Coronary artery (tissue), 2 donors: ENCODE measurements around the gene GPT2.

Experiments
- DNase-seq: peaks from one replicate; pipeline ENCODE4 v3.0.0-alpha.2; 2017; ENCODE audit warnings: low spot score
- H3K27ac ChIP-seq, 2 donors: fragments of 200-600 bp; sonication (generic); one replicate each; pipeline ENCODE4 v1.5.1; 2016 to 2019
- H3K4me3 ChIP-seq: fragments of 200-600 bp; sonication (generic); 2 replicates; pipeline ENCODE4 v1.5.1; 2016; ENCODE audit warnings: mild to moderate bottlenecking, moderate library complexity
- TF ChIP-seq, protein P1 (sequence below): fragments of 200-600 bp; sonication (generic); IDR thresholded peaks from one replicate; pipeline ENCODE4 v1.5.1; 2019; ENCODE audit warnings: antibody characterized with exemption

Gene GPT2

DNA sequence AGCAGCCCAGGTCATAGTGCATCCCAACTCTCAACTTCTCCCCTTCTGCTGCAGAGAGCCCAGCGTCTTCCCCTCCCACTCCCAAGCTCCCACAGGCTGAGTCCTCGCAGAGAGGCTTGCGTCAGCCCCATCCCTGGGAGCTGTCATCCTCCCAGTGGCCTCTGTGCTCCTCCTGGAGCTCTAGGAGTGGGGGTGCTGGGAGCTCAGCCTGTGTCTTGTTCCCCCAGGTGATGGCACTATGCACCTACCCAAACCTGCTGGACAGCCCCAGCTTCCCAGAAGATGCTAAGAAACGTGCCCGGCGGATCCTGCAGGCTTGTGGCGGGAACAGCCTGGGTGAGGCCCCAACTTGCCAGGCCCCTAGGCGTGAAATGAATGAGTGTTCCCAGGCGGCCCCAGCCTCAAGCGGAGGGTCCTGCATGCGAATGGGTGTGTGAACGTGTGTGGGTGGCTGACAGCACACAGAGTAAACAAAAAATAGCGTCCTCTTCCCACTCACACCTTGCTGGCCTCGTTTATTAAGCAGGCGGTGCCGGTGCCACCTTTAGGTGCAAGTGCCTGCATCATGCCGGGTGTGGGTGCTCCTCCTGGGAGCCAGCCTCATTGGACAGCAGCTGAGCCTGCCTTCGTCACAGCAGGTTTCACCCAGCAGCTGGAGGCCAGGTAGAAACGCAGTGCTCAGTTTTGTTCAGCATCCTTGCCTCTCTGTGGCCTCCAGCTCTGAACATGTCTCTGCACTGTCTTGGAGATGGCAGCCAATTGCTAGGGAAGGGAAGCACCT lies 16.5 kb downstream of the GPT2 start:
- Histone ChIP-seq H3K4me3 (no peak overlapping the region), H3K27ac (no peak overlapping the region)
- TF ChIP-seq, protein P1, sequence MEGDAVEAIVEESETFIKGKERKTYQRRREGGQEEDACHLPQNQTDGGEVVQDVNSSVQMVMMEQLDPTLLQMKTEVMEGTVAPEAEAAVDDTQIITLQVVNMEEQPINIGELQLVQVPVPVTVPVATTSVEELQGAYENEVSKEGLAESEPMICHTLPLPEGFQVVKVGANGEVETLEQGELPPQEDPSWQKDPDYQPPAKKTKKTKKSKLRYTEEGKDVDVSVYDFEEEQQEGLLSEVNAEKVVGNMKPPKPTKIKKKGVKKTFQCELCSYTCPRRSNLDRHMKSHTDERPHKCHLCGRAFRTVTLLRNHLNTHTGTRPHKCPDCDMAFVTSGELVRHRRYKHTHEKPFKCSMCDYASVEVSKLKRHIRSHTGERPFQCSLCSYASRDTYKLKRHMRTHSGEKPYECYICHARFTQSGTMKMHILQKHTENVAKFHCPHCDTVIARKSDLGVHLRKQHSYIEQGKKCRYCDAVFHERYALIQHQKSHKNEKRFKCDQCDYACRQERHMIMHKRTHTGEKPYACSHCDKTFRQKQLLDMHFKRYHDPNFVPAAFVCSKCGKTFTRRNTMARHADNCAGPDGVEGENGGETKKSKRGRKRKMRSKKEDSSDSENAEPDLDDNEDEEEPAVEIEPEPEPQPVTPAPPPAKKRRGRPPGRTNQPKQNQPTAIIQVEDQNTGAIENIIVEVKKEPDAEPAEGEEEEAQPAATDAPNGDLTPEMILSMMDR: no peak
- DNase-seq: no peak

DNA sequence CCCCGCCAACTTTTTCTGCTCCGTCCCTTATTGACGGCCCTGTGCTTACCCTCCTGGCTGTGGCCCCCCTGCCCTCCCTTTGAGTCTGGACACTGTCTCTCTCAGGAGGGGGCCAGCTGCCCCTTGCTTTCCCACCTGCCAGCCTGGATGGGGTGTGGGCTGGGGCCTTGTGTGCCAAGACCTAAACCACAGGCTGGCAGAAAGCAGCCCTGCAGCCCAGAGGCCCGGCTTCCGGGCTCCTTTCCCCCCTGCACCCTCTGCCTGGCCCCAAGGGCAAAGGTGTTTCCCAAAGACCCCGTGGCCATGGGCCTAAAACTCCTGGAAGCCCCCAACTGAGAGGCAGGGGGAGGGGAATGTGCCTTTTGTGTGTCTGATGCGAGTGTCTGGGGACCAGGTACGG lies 17.5 kb downstream of the GPT2 start:
- H3K4me3 ChIP-seq: no peak overlapping the region
- H3K27ac ChIP-seq: no peak overlapping the region
- TF ChIP-seq, protein P1: no peak
- no peak for DNase-seq

DNA sequence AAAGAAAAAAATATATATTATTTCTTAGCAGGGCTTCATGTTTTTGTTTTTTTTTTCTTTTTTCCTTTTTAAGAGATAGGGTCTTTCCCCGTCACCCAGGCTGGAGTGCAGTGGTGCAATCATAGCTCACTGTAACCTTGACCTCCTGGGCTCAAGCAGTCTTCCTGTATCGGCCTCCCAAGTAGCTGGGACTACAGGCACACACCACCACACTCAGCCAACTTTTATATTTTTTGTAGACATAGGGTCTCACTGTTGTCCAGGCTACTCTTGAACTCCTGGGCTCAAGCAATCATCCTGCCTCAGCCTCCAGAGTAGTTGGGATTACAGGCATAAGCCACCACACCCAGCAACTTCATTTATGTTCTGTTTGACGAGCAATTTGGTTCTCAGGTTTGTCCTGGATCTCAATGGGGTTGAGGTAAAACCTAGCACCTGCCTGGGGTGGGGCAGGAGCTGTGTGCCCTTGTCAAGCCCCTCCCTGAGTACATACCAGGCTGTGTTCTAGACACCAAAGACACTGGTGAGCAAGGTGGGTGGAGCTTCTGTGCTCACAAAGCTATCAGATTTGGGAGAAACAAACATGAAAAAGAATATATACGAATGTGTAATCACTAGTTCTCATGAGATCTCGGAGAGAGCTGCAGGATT lies 19.2 kb downstream of the GPT2 start:
- DNase-seq: no peak
- TF ChIP-seq, protein P1: no peak
- H3K27ac ChIP-seq: no peak overlapping the region
- H3K4me3 ChIP-seq: no peak overlapping the region

DNA sequence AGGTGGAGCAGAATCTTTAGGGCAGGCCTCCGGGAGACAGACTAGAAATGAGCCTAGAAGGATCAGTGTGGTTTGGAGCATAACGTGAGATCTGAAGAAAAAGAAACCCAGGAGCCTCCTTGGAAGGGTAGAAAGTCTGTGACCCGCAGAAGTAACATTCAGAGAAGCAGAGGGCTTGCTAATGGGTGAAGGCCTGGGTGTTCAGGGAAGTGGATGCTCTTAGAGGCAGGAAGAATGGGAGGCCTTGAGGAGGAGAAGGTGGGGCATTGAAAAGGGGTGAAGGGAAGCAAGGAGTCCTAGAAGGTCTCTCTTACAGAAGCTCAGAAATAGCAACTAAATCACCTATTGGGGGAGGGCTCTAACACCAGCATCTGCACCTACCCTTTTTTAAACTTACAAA lies 20.3 kb downstream of the GPT2 start:
- Histone ChIP-seq H3K27ac (no peak overlapping the region), H3K4me3 (no peak overlapping the region)
- no peak for DNase-seq
- TF ChIP-seq, protein P1: no peak

DNA sequence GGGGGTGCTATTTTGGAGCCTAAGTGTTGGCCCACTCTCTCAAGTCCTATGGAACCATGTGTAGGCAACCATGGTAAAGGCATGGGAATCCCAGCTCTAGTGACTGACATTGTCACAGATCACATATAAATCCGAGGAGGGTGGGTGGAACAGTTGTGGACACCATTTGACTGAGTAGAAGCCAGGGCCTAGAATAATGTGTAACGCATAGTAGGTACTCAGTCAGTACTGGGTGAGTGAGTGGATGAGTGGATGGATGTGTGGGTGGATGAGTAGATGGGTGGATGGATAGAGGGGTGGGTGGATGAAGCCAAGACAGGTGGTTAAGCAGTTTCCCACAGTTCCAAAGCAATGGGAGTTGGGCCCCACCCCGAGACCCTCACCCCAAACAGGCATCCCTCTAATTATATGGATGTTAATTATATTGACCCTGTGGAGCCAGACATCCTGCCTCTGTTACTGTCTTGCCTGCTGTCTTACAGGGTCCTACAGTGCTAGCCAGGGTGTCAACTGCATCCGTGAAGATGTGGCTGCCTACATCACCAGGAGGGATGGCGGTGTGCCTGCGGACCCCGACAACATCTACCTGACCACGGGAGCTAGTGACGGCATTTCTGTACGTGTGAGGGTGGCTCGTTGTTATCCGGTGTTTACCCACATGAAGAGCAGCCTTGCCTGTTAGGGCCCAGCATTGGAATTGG lies 22.3 kb downstream of the GPT2 start:
- no peak overlapping the region for H3K4me3 ChIP-seq
- H3K27ac ChIP-seq: no peak overlapping the region
- TF ChIP-seq, protein P1: no peak
- no peak for DNase-seq

DNA sequence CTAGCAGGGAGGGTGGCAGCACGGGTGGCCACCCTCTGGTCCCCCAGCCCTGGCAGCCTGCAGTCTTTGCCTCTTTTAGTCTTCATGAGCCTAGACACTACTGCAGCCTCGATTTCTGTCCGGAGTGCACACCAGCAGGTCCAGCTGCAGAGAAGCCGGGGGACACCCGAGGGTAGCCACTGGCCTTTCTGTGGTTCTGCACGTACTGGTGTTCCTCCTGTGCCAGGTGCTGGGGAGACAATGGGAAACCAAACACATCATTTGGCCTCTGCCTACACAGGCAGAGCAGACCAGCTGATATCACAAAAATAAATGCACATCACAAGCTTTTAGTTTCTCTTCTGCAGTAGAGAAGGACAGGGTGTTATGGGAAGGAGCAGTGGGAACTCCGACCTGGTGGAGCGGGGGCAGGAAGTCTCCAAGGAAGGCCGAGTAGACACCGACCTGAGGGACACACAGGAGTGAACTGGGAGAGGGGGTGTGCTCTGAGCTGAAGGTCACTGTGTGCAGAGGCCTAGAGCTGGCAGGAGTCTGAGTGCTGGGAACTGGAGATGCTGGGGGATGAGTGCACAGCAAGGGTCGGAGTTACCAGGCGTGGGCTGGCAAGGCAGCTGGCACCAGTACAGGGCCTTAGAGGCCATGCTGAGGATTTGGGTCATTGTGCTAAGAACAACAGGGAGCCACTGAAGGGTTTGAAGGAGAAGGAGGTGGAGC lies 23.1 kb downstream of the GPT2 start:
- no peak overlapping the region for H3K27ac ChIP-seq
- H3K4me3 ChIP-seq: no peak overlapping the region
- TF ChIP-seq, protein P1: no peak
- no peak for DNase-seq
